NT2/D1 (cell line): ENCODE data around the gene IGF1R.

Source experiments
- DNase-seq: peaks from one replicate; pipeline ENCODE4 v3.0.0-alpha.2; 2011; ENCODE audit warnings: low read depth, low spot score
- H3K27me3 ChIP-seq: 2 replicates; pipeline ENCODE4 v1.6.0; 2011; ENCODE audit warnings: mild to moderate bottlenecking; ENCODE audit not compliant: insufficient read length, insufficient read depth
- H3K36me3 ChIP-seq: 2 replicates; pipeline ENCODE4 v1.6.1; 2011; ENCODE audit warnings: mild to moderate bottlenecking, low read length, mixed read lengths; ENCODE audit not compliant: insufficient read depth, insufficient read length
- H3K4me1 ChIP-seq: 2 replicates; pipeline ENCODE4 v1.5.1; 2011; ENCODE audit not compliant: insufficient read depth, insufficient read length
- H3K4me3 ChIP-seq: 2 replicates; pipeline ENCODE4 v1.5.1; 2011; ENCODE audit warnings: low read depth; ENCODE audit not compliant: insufficient read length
- H3K9ac ChIP-seq: 2 replicates; pipeline ENCODE4 v1.6.0; 2011; ENCODE audit warnings: low read depth; ENCODE audit not compliant: insufficient read length
- H3K9me3 ChIP-seq: 2 replicates; pipeline ENCODE4 v1.5.1; 2011; ENCODE audit warnings: mild to moderate bottlenecking, low read length; ENCODE audit not compliant: insufficient read depth
- SUZ12 ChIP-seq: IDR thresholded peaks from 2 replicates; pipeline ENCODE4 v1.6.1; 2011; ENCODE audit not compliant: insufficient read length, insufficient read depth; ENCODE audit errors: extremely low read depth
- YY1 ChIP-seq: IDR thresholded peaks from 2 replicates; pipeline ENCODE4 v1.6.1; 2011; ENCODE audit not compliant: insufficient read length, insufficient read depth
- ZNF274 ChIP-seq: IDR thresholded peaks from 2 replicates; pipeline ENCODE4 v1.6.1; 2011; ENCODE audit warnings: mild to moderate bottlenecking, low read depth, low read length

IGF1R gene

GRCh38 chr15:98942431-98942830 lies 294.1 kb downstream of the IGF1R start:
- H3K4me3 ChIP-seq, result no peak overlapping the region
- H3K27me3 ChIP-seq, result no peaks in the 10 kb centered on the region
- peaks cover 90% of the 10 kb centered on the region for H3K36me3 ChIP-seq
- no peak overlapping the region for H3K9ac ChIP-seq
- DNase-seq, result no peak
- no peaks in the 10 kb centered on the region for H3K4me1 ChIP-seq
- H3K9me3 ChIP-seq, result no peaks in the 10 kb centered on the region
- TF ChIP-seq YY1 (no peak), ZNF274 (no peak), SUZ12 (no peak)

DNA sequence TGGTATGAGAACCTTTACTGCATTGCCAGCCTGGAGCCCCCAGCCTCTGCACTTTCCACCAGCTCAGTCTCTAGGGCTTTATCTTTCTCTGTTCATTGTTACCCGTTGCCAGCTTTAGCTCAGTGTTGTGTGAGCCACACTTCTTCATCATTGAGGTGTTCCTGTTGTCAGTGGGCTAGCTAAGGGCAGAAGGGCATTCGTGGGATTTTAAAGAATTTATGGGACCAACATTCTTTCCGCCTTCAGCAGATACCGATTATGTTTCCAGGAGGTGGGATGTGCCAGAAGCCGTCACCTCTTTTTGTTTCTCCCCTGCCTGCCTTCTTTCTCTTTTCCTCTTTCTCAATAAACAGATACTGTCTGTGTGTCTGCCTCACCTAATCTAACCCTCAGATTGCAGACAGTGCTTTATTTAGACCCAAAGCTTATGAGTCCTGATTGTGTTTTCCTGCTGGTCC lies 294.7 kb downstream of the IGF1R start:
- Histone ChIP-seq H3K9me3 (no peaks in the 10 kb centered on the region), H3K4me1 (no peaks in the 10 kb centered on the region), H3K36me3 (peaks cover 89% of the 10 kb centered on the region), H3K27me3 (no peaks in the 10 kb centered on the region), H3K9ac (no peak overlapping the region), H3K4me3 (no peak overlapping the region)
- TF ChIP-seq ZNF274 (no peak), SUZ12 (no peak), YY1 (no peak)
- no peak for DNase-seq

DNA sequence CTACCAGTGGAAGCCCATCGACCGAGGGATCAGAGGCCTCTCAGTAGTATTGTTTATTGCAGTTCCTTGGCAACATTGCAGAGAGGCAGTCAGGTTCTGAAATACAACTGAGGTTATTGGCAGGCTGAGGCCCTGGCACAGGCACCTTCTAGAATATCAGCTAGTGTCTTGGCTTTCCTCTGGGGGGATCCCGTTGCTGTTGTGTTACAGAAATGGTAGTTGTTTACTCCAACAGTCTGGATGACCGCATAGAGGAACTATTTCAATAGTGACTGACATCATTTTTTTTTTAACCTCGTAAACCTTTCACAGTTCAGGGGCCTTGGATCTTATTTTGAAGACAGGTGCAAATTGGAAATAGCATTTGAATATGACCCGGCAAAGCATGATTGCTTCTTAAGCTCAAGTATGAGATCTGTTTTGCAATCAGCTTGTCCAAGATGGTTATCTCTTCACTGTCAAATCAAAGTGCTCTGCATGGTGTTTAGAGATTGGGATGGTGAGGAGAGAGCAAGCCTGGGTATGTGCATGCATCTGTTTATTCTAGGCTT lies 295.3 kb downstream of the IGF1R start:
- Histone ChIP-seq H3K4me3 (no peak overlapping the region), H3K9ac (no peak overlapping the region), H3K36me3 (peaks cover 90% of the 10 kb centered on the region), H3K4me1 (no peaks in the 10 kb centered on the region), H3K9me3 (no peaks in the 10 kb centered on the region), H3K27me3 (no peaks in the 10 kb centered on the region)
- no peak for DNase-seq
- TF ChIP-seq SUZ12 (no peak), ZNF274 (no peak), YY1 (no peak)

DNA sequence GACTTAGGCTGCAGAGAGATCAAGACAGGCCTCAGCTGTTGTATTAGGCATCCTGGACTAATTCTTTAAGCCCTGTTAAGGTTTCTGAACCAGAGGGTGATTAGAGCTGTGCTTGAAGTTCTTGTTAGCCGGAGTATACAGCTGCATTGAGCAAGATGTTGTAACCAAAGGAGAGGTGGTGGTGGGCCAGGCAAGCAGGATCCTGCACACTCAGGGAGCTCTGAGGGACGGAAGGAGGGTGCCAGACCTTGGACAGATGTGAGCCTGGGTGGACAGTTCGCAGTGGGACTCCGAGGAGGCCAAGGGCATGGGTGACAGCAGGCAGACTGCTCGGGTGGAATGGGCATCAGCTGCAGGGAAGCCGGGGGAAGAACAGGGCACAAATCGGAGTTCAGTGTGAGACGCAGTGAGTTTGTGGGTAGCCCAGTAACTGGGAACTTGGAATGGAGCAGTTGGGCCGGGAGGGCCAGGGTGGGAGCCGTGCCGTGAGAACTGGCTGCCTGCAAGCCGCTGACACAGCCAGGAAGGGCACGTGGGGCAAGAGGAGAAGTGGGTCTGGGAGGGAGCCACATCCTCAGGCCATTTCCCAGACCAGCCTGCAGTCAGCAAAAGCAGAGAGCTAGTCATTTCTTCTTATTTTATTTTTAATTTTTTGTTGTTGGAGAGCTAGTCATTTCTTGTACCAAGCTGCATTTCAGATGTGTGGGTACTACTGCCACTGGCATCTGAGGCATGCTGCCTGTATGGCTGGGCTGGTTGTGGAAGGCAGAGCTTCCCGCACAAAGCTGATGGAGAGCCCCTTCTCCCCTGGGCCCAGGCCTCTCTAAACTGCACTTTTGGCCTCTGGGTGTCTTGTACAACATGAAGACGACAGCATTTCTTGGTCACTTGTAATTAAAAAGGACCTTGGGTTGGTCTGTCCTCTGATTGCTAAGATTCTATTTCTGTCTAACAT lies 298.2 kb downstream of the IGF1R start:
- TF ChIP-seq SUZ12, result no peak
- TF ChIP-seq ZNF274, result no peak
- TF ChIP-seq YY1, result no peak
- H3K36me3 ChIP-seq, result peaks cover 89% of the 10 kb centered on the region
- H3K4me3 ChIP-seq, result no peak overlapping the region
- no peaks in the 10 kb centered on the region for H3K9me3 ChIP-seq
- no peak for DNase-seq
- no peaks in the 10 kb centered on the region for H3K27me3 ChIP-seq
- H3K9ac ChIP-seq, result no peak overlapping the region
- H3K4me1 ChIP-seq, result no peaks in the 10 kb centered on the region

GRCh38 chr15:98948456-98948855 lies 300.1 kb downstream of the IGF1R start:
- Histone ChIP-seq H3K4me1 (no peaks in the 10 kb centered on the region), H3K9ac (no peak overlapping the region), H3K4me3 (no peak overlapping the region), H3K27me3 (no peaks in the 10 kb centered on the region), H3K9me3 (no peaks in the 10 kb centered on the region), H3K36me3 (peaks cover 89% of the 10 kb centered on the region)
- no peak for DNase-seq
- no peak for TF ChIP-seq YY1
- TF ChIP-seq SUZ12, result no peak

DNA sequence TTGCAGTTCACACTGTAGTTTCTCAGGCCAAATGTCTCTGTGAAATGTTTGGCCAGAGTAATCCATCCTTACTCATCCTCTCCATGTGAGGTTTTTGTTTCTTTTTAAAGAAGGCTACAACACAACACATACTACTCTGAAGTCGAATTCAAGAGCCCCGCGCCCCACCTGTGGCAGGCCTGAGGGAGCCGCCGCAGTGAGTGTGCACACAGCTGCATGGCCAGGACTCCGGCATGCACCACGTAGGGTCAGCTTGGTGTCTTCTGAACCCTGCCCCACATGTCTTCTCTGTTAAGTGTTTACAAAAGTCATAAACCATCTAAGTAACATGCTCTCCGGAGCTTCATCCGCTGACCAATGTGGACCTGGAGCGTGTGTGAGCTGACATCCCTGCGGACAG lies 300.6 kb downstream of the IGF1R start:
- Histone ChIP-seq H3K36me3 (peaks cover 88% of the 10 kb centered on the region), H3K27me3 (no peaks in the 10 kb centered on the region), H3K4me3 (no peak overlapping the region), H3K9ac (no peak overlapping the region), H3K4me1 (no peaks in the 10 kb centered on the region), H3K9me3 (no peaks in the 10 kb centered on the region)
- DNase-seq, result no peak
- TF ChIP-seq YY1 (no peak), SUZ12 (no peak), ZNF274 (no peak)

- no peak overlapping the region for H3K4me3 ChIP-seq
- no peaks in the 10 kb centered on the region for H3K9me3 ChIP-seq
- no peak for TF ChIP-seq YY1
- no peak for TF ChIP-seq ZNF274
- no peak for TF ChIP-seq SUZ12
- peaks cover 87% of the 10 kb centered on the region for H3K36me3 ChIP-seq
- no peak for DNase-seq
- no peak overlapping the region for H3K9ac ChIP-seq
- H3K4me1 ChIP-seq, result no peaks in the 10 kb centered on the region
- no peaks in the 10 kb centered on the region for H3K27me3 ChIP-seq
Measured at GRCh38 chr15:98949624-98950023, 301.3 kb downstream of the IGF1R start.
